Stimulated activated CD8-positive, alpha-beta memory T cell treated with anti-CD3 and anti-CD28 coated beads, Interleukin-12 subunit alpha, Interleukin-12 subunit beta, amount 100 ng/mL, for 1 hour (primary cell): ENCODE results near the gene ROR1.
"Not testable (repeated sequence)": the region's sequence is repeated elsewhere in the genome, so short reads cannot be mapped to it uniquely, and the experiment has no call there.

Experiments used
- DNase-seq: peaks from one replicate; pipeline ENCODE4 v3.0.0-alpha.2; 2020; ENCODE audit warnings: low read depth

ROR1 gene

DNA sequence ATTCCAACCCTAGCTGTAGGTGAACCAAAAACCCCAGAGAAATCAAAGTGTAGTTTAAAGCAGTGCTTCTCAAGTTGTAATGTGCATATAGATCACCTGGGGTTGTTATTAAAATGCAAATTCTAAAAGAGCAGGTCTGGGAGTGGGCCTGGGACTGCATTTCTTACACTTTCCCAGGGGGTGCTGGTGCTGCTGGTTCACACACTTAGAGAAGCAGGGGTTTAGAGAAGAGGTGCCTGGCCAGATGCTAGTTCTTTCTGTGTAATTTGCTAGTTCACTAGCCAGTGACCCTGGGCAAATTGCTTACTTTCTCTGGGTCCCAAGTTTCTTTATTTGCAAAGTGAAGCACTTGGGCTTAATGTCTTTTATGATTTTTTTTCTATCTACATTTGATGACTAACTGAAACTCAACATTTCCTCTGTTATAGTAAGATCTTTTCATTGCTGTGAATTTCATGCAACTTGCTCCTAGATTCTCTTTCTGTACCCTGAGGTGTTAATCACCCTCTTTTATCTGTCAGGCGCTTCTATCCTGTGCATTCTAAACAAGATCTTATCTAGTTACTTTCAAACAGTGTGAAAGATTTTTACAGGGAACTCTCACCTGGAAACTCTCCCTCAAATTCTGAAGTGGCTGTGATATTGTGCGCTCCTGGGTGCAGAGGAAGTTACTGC, 287.8 kb downstream of the ROR1 start:
- no peak for DNase-seq

DNA sequence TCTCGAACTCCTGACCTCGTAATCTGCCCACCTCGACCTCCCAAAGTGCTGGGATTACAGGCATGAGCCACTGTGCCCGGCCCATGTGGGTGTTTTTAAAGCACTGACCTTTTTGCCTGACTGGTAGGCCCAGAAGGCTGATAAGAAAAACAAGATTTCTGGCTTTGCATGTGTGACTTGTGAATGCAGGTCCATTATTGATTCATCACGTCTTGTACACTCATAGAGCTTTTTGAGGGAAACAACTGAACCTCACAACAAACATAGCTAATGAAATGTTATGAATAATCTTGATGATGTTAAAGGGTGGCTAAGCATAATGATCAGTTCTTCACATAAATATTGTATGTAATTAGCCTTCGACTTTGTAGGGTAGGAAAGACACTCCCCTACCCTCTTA, 288.7 kb downstream of the ROR1 start:
- no peak for DNase-seq

DNA sequence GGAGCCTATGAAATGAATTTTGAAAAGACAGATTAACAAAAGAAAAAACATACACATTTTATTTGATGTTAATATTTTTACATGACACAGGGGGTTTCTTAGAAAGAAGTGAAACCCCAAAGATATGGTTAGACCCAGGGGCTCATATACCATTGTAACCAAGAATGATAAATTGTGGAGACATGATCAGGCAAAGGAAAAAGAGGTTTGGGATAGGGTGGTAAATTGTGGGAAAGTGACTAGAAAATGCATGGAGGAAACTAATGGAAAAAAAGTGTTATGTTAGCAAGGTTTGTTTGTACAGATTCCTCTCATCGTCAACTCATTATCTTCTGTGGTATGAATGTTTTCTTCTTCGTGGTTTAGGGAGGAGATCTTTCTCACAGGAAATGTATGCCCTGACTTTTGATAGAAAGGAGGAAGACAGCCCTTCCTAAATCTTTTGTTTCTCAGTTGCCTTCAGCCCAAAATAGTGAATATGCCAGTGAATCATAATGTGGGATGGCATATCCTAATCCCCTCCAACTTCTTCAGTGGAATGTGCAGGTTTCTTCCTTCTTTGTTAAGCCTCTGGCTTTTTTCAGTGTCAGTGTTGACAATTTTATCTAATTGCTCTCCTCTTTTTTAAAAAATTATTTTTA, 289.2 kb downstream of the ROR1 start:
- DNase-seq = no peak

DNA sequence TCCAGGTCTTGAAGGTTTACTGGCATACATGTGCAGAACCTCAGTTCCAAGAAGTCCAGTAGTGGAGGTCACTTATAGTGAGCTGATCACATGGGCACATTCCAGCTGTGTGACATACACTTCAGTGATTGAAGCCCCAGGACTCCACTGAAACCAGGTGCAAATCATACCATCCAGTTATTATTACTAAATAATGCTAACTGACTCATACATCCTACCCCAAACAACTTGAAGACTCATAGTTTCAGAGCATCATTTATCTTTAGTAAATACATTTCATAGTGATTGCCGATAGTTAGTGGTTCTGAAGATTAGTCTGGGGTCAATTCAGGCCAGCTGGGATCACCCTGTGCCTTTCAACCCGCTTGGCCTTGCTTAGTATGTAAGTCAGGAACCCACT, 291.8 kb downstream of the ROR1 start:
- DNase-seq = no peak

DNA sequence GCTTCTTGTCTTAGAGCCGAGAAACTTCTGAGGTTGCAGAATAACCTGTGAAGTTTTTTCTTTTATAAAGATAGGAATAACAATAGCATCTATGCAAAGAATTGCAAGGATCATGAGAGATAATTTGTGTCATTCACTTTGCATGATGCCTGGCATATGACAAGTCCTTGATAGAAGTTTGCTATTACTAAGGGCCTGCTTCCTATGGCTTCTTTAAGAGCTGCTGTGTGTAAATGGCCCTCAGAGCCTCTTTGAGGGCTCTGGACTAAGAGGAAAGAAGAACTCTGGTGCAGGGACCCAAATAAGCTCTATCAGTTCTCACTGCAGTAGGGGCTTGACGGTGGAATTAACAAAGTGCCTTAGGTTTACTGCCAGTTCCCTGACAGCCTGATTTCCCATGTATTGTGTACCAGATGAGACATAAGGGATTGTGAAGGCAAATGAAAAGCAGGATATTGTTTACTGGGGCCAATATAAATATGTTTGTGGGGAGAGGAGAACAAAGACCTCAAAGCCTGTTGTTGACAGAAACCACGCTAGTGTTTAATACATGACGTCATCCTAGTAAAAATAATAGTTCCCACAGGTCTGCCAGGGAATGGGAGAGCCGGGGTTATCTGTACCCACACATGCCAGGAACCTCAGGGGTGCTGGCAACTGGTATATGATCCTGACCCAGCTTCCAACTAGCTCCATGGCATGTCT, 298.4 kb downstream of the ROR1 start:
- DNase-seq = no peak

DNA sequence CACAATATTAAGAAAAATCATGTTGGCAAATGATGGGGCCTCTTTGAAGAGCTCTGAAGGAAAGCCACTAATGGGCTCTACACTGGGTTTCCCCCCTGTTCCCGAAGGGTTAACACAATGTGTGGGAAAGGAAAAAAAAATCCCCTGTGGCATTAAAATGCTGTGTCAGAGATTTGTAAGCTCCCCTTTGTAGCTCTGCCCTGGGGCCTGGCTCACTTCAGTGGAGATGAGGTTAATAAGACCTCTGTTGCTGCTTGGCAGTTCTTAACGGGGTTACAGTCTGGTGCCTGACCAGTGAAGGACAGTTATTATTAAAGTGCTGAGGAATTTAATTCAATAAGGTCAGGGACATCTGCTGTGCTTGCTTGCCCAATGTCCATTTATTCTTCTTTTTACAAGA, 299.9 kb downstream of the ROR1 start:
- DNase-seq = no peak

DNA sequence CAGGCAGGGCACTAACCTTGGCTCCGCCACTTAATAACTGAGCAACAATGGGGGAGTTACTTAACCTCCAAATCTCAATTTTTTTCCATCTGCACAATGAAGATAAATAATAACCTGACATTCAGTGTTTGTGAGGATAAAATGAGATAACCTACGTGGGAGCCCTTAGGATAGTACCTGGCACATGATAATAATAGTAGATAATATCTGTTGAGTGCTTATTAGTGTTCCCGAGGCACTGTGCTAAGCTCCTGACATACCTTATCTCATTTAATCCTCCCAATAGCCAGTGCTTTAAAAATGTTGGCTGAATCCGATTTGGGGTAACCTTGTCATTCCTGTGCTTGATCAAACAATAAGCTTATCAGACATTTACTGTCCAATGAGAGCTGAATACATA, 300.9 kb downstream of the ROR1 start:
- DNase-seq = no peak

DNA sequence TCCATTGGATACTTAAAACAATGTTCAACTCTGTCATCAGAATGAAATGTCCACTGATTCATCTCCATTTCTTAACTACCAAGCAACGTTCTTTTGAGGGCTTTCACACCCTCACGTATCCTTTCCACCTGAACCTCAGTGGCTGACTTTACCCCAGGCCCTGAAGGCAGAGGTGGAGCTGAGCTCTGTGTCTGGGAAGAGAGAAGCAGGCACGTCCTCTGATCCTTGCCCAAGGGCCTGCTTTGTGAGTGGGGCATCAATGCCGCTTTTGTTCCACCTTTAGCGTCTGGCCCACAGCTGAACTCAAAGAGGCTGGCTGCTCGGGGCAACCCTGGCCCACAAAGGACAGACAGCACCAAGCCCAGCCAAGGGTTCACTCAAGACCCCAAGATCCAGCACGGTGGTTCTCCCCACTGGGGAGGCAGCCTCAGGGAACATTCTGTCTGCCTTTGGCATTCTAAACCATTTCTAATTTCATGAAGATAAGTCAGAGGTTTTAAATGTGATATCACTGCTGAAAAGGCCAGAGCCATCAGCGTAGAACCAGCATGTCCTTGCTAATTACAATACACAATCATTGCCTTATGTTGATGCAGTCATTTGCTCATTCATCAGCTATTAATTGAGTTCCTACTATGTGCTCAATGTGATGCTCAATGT, 303.6 kb downstream of the ROR1 start:
- no peak for DNase-seq

DNA sequence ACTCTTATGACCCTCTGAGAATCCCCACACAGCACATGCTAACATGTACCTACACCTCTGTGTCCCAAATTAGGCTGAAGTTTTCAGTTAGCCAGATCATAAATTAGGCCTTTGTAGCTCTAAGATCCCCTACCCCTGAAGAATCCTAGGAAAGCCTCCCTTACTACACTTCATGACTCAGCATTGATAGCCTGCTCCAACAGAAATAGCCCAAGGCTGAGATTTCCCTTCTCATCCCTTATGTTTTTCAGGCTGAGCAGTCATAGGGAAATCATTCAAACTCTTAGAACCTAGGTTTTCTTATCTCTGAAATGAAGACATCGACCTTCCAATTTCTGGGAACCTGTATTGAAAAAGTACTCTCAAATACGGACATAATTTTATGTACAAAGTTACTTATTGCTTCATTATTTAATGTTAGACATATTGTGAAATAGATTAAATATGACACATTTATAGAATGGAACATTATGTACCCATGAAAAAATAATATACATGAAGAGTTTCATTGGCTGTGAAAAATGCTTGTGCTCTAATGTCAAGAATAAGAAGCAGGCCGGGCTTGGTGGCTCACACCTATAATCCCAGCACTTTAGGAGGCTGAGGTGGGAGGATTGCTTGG, 307.2 kb downstream of the ROR1 start:
- DNase-seq = no peak

DNA sequence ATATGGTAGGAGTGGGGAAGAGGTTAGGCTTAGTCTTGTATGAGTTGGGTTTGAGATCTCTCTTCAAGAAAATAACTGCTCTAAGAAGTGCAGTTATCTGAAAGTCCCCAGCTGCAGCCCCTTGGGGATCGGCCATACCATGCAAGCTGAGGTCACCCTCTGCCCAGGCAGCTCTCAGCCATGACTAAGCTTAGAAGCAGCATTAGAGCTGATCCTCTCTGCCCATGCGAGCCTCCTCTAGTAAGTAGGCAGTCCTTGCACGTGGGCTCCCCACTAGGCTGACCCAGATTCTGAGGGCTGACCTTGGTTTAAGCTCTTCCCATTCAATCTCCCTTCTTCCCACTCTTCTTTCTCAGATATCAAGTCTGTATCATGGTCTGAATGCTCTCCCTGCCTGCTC, 308.6 kb downstream of the ROR1 start:
- DNase-seq = no peak

DNA sequence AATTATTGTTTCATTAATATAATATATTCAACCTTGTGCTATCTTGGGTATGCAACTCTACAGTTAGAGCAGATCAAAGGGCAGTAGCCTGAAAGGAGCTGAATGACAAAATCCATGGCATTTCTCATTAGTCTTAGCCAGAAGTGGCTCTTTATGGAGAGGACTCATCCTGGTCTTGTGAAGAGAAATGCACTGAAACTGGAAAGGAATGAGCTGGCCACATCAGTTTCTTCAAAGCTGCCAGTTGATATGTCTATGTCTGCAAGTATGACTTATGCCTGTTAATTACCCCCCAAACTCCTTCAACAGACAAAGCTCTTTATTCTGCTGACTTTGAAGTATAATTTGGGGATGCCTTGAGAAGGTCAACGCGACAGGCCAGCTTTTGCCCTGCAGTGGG, 310.6 kb downstream of the ROR1 start:
- no peak for DNase-seq

DNA sequence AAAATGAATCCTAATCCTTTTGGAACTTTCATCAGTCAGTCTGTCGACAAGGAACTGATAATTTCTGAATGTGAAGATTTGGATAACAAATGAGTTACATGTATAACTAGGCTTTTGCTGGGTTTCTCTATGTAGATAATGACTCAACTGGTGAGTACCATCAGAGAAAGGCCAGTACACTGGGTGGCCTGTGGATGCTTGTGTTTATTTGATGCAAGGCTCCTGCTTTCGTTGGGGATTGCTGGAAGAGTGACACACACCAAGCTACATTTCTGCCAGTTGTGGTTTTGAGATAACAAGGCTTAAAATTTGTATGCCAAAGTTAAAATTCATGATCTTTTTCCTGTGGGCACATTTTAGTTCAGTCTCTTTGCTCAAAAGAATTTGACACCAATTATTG, 314.0 kb downstream of the ROR1 start:
- no peak for DNase-seq

DNA sequence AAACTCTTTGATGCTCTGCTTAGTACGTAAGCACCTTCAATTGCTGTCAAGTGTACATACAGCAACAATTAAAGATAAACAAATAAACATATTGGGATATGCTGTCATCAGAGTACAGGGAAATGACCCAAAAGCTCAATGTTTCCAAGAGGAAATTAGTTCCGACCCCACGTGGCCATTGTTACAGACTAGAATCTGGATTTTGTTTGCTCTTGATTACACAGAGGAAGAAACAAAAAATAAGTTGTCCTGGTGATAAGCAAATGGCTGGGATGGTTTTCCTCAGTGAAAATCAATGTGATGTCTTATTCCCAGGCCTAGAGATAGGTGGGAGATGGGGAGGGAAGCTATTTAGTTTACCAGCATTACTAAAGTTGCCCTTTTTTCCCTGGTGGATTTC, 316.6 kb downstream of the ROR1 start:
- DNase-seq = no peak

DNA sequence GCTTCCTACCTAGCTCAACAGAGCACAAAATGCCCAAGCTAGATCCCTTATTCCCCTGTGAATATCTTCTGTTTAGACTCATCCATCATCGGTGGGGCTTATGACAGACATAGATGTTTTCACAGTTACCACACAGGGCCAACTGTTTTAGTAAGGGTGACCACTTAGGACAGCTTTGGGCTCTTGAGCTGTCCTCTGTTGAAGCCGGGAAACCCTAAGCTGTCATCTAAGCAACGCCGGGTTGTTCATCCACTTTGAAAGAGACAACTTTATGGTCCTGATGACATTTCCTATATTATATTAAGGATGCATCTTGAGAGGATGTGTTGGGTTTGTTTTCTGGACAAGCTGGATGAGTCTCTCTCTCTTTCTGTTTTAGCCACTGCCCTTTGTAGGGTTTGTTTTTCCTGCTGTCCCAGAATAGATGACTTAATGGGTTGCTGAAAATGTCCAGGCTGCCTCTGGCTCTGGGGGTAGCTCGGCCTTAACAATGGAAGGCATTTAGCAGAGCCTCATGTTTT, 319.1 kb downstream of the ROR1 start:
- no peak for DNase-seq

DNA sequence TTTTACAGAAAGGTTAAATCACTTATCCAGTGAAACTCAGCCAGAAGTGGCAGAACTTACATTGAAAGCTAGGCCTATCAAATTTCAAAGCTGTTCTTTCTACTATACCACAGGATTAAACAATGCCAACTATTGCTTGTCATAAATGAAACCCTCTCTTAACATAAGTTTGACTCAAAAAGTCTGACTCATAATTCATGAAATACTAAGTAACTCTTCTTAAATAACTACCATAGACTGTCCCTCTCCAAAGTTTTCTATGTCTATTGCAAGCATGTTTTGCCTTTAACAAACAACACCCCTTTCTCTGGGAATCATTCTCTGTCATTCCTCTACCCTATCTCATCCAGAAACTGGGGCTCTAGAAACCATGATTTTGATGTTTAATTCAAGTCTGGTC, 320.1 kb downstream of the ROR1 start:
- DNase-seq = no peak

DNA sequence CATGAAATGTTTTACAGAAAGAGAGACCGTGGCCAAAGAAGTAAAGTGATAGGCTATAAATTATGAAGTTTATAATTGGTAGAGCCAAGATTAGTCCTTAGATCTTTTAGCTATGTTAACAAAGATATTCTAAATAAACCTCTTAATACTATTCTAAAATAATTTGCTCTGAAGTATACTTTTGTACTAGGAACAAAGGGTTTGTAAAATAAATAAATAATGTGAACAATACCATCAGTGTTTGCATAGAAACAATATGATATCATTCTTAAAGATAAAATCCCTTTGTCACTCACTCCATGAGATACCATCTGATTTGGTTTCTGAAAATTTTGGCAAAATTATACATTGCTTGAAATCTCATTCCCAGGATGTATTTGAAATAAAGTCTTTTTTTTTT, 322.0 kb downstream of the ROR1 start:
- no peak for DNase-seq

DNA sequence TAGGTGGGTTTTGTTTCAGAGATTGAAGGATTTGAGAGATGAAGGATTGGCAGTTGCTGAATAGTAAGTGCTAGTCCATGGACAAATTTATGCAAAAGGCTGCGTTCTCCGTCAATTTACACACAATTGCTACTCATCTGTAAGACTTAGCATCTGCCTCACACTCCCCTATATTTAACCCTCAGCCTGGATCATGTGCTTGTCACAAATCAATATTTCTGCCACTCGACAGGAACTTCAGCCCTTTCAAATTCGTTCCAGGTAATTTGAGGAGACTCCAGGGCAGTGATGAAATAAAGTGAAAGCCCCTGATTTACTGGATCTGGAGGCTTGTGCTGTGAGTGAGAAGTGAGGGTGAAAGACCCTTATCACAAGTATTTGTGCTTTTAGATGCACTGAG, 324.0 kb downstream of the ROR1 start:
- no peak for DNase-seq

DNA sequence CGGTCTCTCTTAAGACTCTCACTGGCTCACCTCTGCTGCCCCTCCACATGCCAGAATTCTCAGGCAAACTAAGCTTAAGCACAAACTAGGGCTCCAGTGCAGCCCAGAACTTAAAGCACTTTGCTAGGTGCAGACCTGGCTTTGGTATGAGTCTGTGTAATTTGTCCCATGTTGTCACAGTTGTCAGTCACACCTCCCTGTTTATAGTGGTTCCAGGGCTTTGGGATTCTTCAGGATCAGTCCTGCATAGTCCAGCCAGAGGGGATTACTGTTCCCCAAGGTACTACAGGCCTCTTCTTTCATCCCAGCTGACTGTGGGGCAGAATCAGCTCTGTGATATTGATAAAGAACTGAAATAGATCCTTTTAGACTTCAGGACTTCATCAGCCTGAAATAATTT, 324.6 kb downstream of the ROR1 start:
- no peak for DNase-seq

DNA sequence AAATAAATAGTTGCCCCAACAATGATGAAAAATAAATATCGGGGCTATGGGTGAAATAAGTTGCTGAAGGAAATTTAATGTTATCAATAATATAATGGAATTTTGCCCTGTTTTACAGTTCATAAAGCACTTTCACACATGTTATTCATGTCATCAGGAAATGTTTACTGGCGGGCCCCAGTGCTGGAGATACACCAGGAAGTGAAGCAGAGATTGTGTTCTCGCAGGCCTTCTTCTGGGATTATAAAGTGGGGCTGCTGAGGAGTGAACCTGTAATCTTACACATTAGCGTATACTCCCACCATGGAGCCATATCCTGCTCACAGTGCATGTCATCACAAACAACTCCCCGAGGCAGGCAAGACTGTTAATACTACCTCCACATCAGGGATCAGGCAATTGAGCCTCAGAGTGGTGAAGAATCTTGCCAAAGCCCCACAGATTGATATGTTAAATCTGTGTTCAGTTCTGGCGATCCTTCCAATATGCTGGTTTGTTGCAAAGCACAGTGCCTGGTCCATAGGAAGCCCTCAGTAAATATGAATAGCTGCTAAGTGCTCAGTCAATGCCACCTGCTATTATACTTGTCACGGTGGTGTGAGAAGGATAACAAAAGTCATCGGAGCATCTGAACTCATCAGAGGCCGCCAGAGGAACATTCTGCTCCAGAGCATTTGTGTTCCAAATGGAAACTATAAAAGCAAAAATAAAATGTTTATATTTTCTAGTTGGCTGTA, 325.2 kb downstream of the ROR1 start:
- no peak for DNase-seq

DNA sequence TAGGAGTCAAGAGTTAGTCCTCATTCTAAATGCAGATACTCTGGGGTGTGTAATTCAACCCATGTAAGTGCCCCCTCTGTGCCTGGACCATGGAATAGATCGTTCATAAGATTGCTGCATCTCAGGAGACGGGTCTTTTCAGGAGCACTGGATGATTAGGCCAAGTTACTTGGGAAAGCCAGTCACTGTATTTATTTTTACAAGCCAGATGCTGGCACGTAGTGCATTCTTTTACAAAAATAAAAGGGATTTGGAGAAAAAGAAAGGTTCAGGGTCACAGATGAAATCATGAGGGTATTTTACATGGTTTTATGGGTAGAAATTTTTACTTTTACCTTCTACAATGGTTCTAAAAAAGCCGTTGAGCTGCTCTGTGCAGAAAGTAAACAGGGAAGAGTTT, 327.0 kb downstream of the ROR1 start:
- DNase-seq = no peak

DNA sequence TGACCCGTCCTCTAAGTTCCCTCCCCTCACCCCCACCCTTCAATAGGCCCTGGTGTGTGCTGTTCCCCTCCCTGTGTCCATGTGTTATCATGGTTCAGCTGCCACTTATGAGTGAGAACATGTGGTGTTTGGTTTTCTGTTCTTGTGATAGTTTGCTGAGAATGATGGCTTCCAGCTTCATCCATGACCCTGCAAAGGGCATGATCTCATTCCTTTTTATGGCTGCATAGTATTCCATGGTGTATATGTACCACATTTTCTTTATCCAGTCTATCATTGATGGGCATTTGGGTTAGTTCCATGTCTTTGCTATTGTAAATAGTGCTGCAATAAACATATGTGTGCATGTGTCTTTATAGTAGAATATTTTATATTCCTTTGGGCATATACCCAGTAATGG, 330.8 kb downstream of the ROR1 start:
- not testable (repeated sequence) for DNase-seq

DNA sequence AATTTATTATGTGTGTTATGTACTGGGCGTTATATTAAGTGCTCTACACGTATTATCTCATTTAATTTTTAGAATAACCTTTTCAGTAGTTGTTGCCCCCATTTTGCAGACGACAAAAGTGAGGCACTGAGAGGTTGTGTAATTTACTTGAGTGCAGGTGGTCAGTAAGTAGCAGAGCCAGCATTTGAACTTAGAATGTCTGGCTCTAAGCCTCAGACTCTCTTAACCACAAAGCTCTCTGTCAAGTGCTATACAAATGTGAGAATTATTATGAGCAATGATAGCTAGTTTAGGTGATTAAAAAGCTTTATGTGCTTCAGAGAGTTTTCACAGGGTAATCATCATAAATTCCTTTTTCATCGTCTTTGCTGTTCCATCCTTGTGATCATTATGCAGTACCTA, 333.3 kb downstream of the ROR1 start:
- no peak for DNase-seq
